B cell (primary cell): Measurements from ENCODE around the gene TM7SF3.

Source experiments
- EZH2 ChIP-seq: IDR thresholded peaks from 2 replicates; pipeline ENCODE4 v1.6.1; 2012; ENCODE audit warnings: borderline replicate concordance, low read depth, mild to moderate bottlenecking, moderate library complexity, low read length; ENCODE audit not compliant: insufficient read depth, poor library complexity, severe bottlenecking
- TF ChIP-seq, protein P1 (sequence below): fragments of 200-600 bp; IDR thresholded peaks from one replicate; pipeline ENCODE4 v1.8.0; 2022; ENCODE audit warnings: antibody characterized with exemption, mild to moderate bottlenecking

DNA sequence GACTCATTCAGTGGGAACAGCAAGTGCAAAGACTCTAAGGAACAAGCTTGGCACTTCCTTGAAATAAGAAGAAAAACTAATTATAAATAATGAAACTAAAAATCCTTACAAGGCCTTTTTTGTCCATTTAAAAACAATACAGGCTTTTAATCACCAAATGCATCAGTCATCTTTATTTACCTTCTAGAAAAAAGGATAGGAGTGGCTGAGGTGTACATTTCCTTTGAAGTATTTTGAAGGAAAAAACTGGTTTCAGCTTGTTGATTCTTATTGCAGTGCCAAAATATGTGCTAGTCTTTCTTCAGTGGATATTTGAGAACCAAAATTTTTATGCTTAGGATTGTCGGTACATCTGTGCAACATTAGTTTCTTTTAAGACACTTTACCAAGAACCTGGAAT is 38.0 kb upstream of the TM7SF3 start:
- TF ChIP-seq, protein P1, sequence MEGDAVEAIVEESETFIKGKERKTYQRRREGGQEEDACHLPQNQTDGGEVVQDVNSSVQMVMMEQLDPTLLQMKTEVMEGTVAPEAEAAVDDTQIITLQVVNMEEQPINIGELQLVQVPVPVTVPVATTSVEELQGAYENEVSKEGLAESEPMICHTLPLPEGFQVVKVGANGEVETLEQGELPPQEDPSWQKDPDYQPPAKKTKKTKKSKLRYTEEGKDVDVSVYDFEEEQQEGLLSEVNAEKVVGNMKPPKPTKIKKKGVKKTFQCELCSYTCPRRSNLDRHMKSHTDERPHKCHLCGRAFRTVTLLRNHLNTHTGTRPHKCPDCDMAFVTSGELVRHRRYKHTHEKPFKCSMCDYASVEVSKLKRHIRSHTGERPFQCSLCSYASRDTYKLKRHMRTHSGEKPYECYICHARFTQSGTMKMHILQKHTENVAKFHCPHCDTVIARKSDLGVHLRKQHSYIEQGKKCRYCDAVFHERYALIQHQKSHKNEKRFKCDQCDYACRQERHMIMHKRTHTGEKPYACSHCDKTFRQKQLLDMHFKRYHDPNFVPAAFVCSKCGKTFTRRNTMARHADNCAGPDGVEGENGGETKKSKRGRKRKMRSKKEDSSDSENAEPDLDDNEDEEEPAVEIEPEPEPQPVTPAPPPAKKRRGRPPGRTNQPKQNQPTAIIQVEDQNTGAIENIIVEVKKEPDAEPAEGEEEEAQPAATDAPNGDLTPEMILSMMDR = no peak
- TF ChIP-seq EZH2 = no peak
